GM12878 (cell line): ENCODE results near the gene DLG2. TPM values are rescaled to one million over a fixed set of nuclear protein-coding genes. Genes with fewer than 3 reads are reported as not detected.

Experiments
- ATAC-seq: fragments of 200-7000 bp; cut with Tn5 transposase; 3 replicates; pipeline ENCODE4 v1.9.1; 2020; ENCODE audit warnings: mild to moderate bottlenecking, moderate library complexity
- BruUV-seq: library from RNA; stranded (reverse); fragments of 400-500 nt; replicated peaks from 2 replicates; lab custom pipeline; 2021; lab: Mats Ljungman, UMichigan
- CTCF ChIA-PET: fragments of 300-600 bp; sonication (Branson Sonifier 250); formaldehyde crosslinking; extraction: SDS; loops from one replicate; lab custom pipeline; 2021; ENCODE audit warnings: inconsistent platforms; lab: Yijun Ruan, JAX
- POLR2A ChIA-PET: fragments of 350-600 bp; formaldehyde crosslinking; extraction: SDS; loops from one replicate; lab custom pipeline; 2021; ENCODE audit warnings: inconsistent platforms; lab: Charles Lee
- RAD21 ChIA-PET: fragments of 300-600 bp; sonication (Branson Sonifier 250); formaldehyde crosslinking; loops from one replicate; lab custom pipeline; 2023; ENCODE audit warnings: antibody characterized with exemption; ENCODE audit not compliant: unreplicated experiment; lab: Charles Lee
- SMC1A ChIA-PET: fragments of 300-600 bp; sonication (Branson Sonifier 250); formaldehyde crosslinking; loops from one replicate; lab custom pipeline; 2023; ENCODE audit not compliant: unreplicated experiment, uncharacterized antibody; lab: Charles Lee
- DNase-seq: peaks from one replicate; pipeline ENCODE4 v3.0.0-alpha.2; 2011; ENCODE audit warnings: low read depth, low spot score
- FAIRE-seq: peaks from 3 replicates; lab custom pipeline; 2011; peaks lifted over from hg19 to GRCh38; lab: Jason Lieb, UNC
- H2AFZ ChIP-seq: 2 replicates; pipeline ENCODE4 v1.6.0; 2011; ENCODE audit warnings: low read depth, low read length, control low read depth; ENCODE audit not compliant: control insufficient read depth
- H3K27ac ChIP-seq: 2 replicates; pipeline ENCODE4 v1.5.1; 2011; ENCODE audit warnings: control low read depth; ENCODE audit not compliant: control insufficient read depth, insufficient read depth
- H3K27me3 ChIP-seq, 2 experiments: replicated peaks in 1 of 2; 2 replicates each; pipeline versions ENCODE4 v1.6.0 to v1.6.1; 2011; ENCODE audit warnings: low read length in 1 of 2; ENCODE audit not compliant: control insufficient read depth in 2 of 2, insufficient read depth in 2 of 2
- H3K36me3 ChIP-seq, 2 experiments: 2 replicates each; pipeline ENCODE4 v1.5.1; 2011; ENCODE audit warnings: low read length in 1 of 2; ENCODE audit not compliant: control insufficient read depth in 2 of 2, insufficient read depth in 2 of 2
- H3K4me1 ChIP-seq: 2 replicates; pipeline ENCODE4 v1.6.1; 2011; ENCODE audit warnings: mild to moderate bottlenecking, low read length, moderate library complexity, mixed read lengths; ENCODE audit not compliant: control insufficient read depth, insufficient read depth
- H3K4me2 ChIP-seq: 2 replicates; pipeline ENCODE4 v1.6.0; 2011; ENCODE audit warnings: control low read depth; ENCODE audit not compliant: control insufficient read depth, insufficient read depth
- H3K4me3 ChIP-seq: fragments of 200-600 bp; sonication (generic); 2 replicates; pipeline ENCODE4 v1.5.1; 2016
- H3K79me2 ChIP-seq: 2 replicates; pipeline ENCODE4 v1.6.0; 2011; ENCODE audit warnings: low read length; ENCODE audit not compliant: control insufficient read depth, insufficient read depth
- H3K9ac ChIP-seq: 2 replicates; pipeline ENCODE4 v1.8.0; 2011; ENCODE audit warnings: low read length, control low read depth, mixed read lengths; ENCODE audit not compliant: control insufficient read depth, insufficient read depth
- H3K9me3 ChIP-seq: replicated peaks from 3 replicates; pipeline ENCODE4 v1.5.1; 2011; ENCODE audit warnings: mild to moderate bottlenecking, low read length; ENCODE audit not compliant: control insufficient read depth, insufficient read depth
- H4K20me1 ChIP-seq: 2 replicates; pipeline ENCODE4 v1.6.0; 2011; ENCODE audit not compliant: control insufficient read depth, insufficient read depth
- BHLHE40 ChIP-seq, 2 experiments: fragments of 450-650 bp in 1 of 2; IDR thresholded peaks; 2 replicates each; pipeline ENCODE4 v1.6.1; 2011 to 2017; ENCODE audit warnings: low read depth in 2 of 2, borderline replicate concordance in 1 of 2, improper control_type of control experiment in 1 of 2, low read length in 1 of 2, mild to moderate bottlenecking in 1 of 2
- CTCF ChIP-seq, 3 experiments: IDR thresholded peaks in 2 of 3; conservative IDR thresholded peaks in 1 of 3; 2 replicates each; pipeline ENCODE4 v1.5.1; 2011; ENCODE audit warnings: low read depth in 3 of 3, low read length in 3 of 3, mild to moderate bottlenecking in 3 of 3, control low read depth in 2 of 3, moderate library complexity in 2 of 3, inconsistent platforms in 1 of 3, mixed read lengths in 1 of 3; ENCODE audit not compliant: control insufficient read depth in 2 of 3, insufficient read depth in 1 of 3; ENCODE audit errors: extremely low read depth in 1 of 3
- ELK1 ChIP-seq: IDR thresholded peaks from 2 replicates; pipeline ENCODE4 v1.6.1; 2012; ENCODE audit warnings: low read depth, low read length, improper control_type of control experiment
- HCFC1 ChIP-seq: fragments of 150-350 bp; IDR thresholded peaks from 2 replicates; pipeline ENCODE4 v1.6.1; 2014; ENCODE audit warnings: low read length
- HDAC6 ChIP-seq: fragments of 200-600 bp; sonication (generic); IDR thresholded peaks from one replicate; pipeline ENCODE4 v1.8.0; 2017; ENCODE audit warnings: antibody characterized with exemption; ENCODE audit not compliant: unreplicated experiment
- PAX8 ChIP-seq: fragments of 450-650 bp; IDR thresholded peaks from 2 replicates; pipeline ENCODE4 v1.6.1; 2017; ENCODE audit warnings: mild to moderate bottlenecking, moderate library complexity
- POLR2AphosphoS2 ChIP-seq: IDR thresholded peaks from 2 replicates; pipeline ENCODE4 v1.6.1; 2011; ENCODE audit warnings: low read depth, mild to moderate bottlenecking, low read length, improper control_type of control experiment, moderate library complexity
- WGBS: methylation state at CpG from one replicate; pipeline ENCODE4 v1.1.6; 2016; ENCODE audit warnings: low lambda C conversion rate; ENCODE audit not compliant: insufficient replicate concordance, insufficient coverage; ENCODE audit errors: missing lambda C conversion rate; 5-methylcytosine and 5-hydroxymethylcytosine counted together
- in situ Hi-C: fragments of 300-500 bp; cut with MboI; formaldehyde crosslinking; loops from 9 replicates; pipeline ENCODE4 v1.14.3; 2018; ENCODE audit warnings: mixed read lengths
- intact Hi-C: fragments of 100-400 bp; cut with micrococcal nuclease; formaldehyde crosslinking; loops from one replicate; pipeline ENCODE4 v1.14.2; 2022; ENCODE audit not compliant: unreplicated experiment
- polyA plus RNA-seq, 11 experiments: library from polyadenylated mRNA; depleted of rRNA in 4 of 11; unstranded in 6 of 11; stranded (reverse) in 5 of 11; fragments of >200 nt; fragmentation: Nextera tagmentation in 4 of 11; fragmentation: Illumina TruSeq in 1 of 11; extraction: Ambion mirVana in 4 of 11; extraction: Trizol in 1 of 11; gene quantifications; 1 replicate in 1 of 11; 2 replicates in 10 of 11; pipeline versions ENCODE4 v1.2.1 to v1.2.3, GENCODE V29; 2011 to 2016; ENCODE audit warnings: inconsistent platforms in 2 of 11, missing spikeins in 2 of 11, low read depth in 1 of 11
- total RNA-seq, 4 experiments: library from RNA; depleted of rRNA in 3 of 4; stranded (reverse); fragments of >200 nt in 3 of 4; fragmentation: Illumina TruSeq in 1 of 4; extraction: Trizol in 1 of 4; gene quantifications; 2 replicates each; pipeline versions ENCODE4 v1.2.1 to v1.2.3, GENCODE V29; 2013 to 2021

The DLG2 gene
- total and polyA plus RNA-seq, 10 of the 15 experiments (the other 5 are each of a cell fraction or from before 2014, with no cell fraction given): 0.09 to 0.98 (median 0.35) TPM

- no TSS peak for BruUV-seq
- no peak for ATAC-seq
- no peak overlapping the region for H3K27ac ChIP-seq
- H4K20me1 ChIP-seq: no peaks in the 10 kb centered on the region
- WGBS: 6% methylated on average over 4 of the region's 4 CpGs
- no peak for FAIRE-seq
- no peaks in the 10 kb centered on the region for H3K27me3 ChIP-seq
- H3K4me3 ChIP-seq: no peak overlapping the region
- H3K36me3 ChIP-seq: no peaks in the 10 kb centered on the region
- CTCF ChIA-PET: no interaction called here
- no peak overlapping the region for H3K4me2 ChIP-seq
- TF ChIP-seq BHLHE40 (IDR thresholded peaks at IDR 0.05; ENCODE audit: borderline replicate concordance in 1 of 2, low read depth in 2 of 2, low read length in 1 of 2) (no peak), PAX8 (no peak), POLR2AphosphoS2 (no peak), HCFC1 (no peak), CTCF (IDR thresholded peaks at IDR 0.05 in 2 of 3, conservative IDR thresholded peaks at IDR 0.05 in 1 of 3; ENCODE audit: control insufficient read depth in 2 of 3, extremely low read depth in 1 of 3, insufficient read depth in 1 of 3, low read depth in 3 of 3, low read length in 3 of 3) (no peak), ELK1 (no peak), HDAC6 (no peak)
- SMC1A ChIA-PET: interaction anchor here (1.1 to 1.5 kb wide), 2 partner anchors 19 to 24 kb away, joined by 3 read pairs; no protein-coding TSS in a partner anchor
- H3K9ac ChIP-seq: no peak overlapping the region
- intact Hi-C loops (no loop called here), in situ Hi-C loops (no loop called here)
- H3K79me2 ChIP-seq: no peaks in the 10 kb centered on the region
- POLR2A ChIA-PET: no interaction called here
- H3K4me1 ChIP-seq: no peaks in the 10 kb centered on the region
- RAD21 ChIA-PET: no interaction called here
- no peak for DNase-seq
- no peaks in the 10 kb centered on the region for H3K9me3 ChIP-seq
- no peak overlapping the region for H2AFZ ChIP-seq
These were observed 1614.8 kb downstream of the DLG2 start for GRCh38 chr11:84012171-84012826.
